Measurements from ENCODE around the gene PGAM5. TPM values are rescaled to one million over a fixed set of nuclear protein-coding genes. Genes with fewer than 3 reads are reported as not detected.

The PGAM5 gene
- total and polyA plus RNA-seq, 2 experiments from 2014 or later = 10.2 to 28.7 TPM

GRCh38 chr12:132740313-132740646 is 29.6 kb downstream of the PGAM5 start:
- Histone ChIP-seq H3K9me3 (ENCODE audit: low read depth) (no peaks in the 10 kb centered on the region), H4K20me1 (ENCODE audit: insufficient read depth) (peaks cover 15% of the 10 kb centered on the region), H3K4me3 (no peak overlapping the region), H3K27me3 (replicated peaks; ENCODE audit: insufficient read depth) (no peaks in the 10 kb centered on the region), H3F3A (ENCODE audit: insufficient read depth) (0 out of 2 replicates have a peak, but pooled peaks cover 16% of the 10 kb centered on the region), H3K4me1 (ENCODE audit: insufficient read depth) (no peaks in the 10 kb centered on the region), H3K9ac (no peak overlapping the region), H3K4me2 (ENCODE audit: unreplicated experiment) (no peak overlapping the region), H3K36me3 (ENCODE audit: low read depth) (peaks cover 75% of the 10 kb centered on the region), H2AFZ (no peak overlapping the region), H3K79me2 (ENCODE audit: insufficient read depth) (peaks cover 97% of the 10 kb centered on the region), H3K9me2 (ENCODE audit: insufficient read depth) (no peaks in the 10 kb centered on the region), H3K27ac (no peak overlapping the region)
- no peak for DNase-seq
- 90 to 93% methylated on average over 6 of the region's 6 CpGs for WGBS, 2 experiments (ENCODE audit: low coverage in 1 of 2, low lambda C conversion rate in 2 of 2, missing lambda C conversion rate in 2 of 2)
- TF ChIP-seq EZH2 (IDR thresholded peaks at IDR 0.05; ENCODE audit: insufficient read depth, poor library complexity, severe bottlenecking) = no peak
- no peak for TF ChIP-seq EZH2phosphoT487 (IDR thresholded peaks at IDR 0.05; ENCODE audit: insufficient read depth, low read depth)
- in situ Hi-C loops (cut with MboI) = no loop called here

- Histone ChIP-seq H3K4me3 (no peak overlapping the region), H3K27me3 (replicated peaks; ENCODE audit: insufficient read depth) (no peaks in the 10 kb centered on the region), H3F3A (ENCODE audit: insufficient read depth) (0 out of 2 replicates have a peak, but pooled peaks cover 12% of the 10 kb centered on the region), H3K27ac (no peak overlapping the region), H3K4me2 (ENCODE audit: unreplicated experiment) (no peak overlapping the region), H2AFZ (no peak overlapping the region), H3K36me3 (ENCODE audit: low read depth) (peaks cover 77% of the 10 kb centered on the region), H3K4me1 (ENCODE audit: insufficient read depth) (no peaks in the 10 kb centered on the region), H4K20me1 (ENCODE audit: insufficient read depth) (peaks cover 15% of the 10 kb centered on the region), H3K9ac (no peak overlapping the region), H3K9me2 (ENCODE audit: insufficient read depth) (no peaks in the 10 kb centered on the region), H3K79me2 (ENCODE audit: insufficient read depth) (peaks cover 97% of the 10 kb centered on the region), H3K9me3 (ENCODE audit: low read depth) (no peaks in the 10 kb centered on the region)
- TF ChIP-seq EZH2 (IDR thresholded peaks at IDR 0.05; ENCODE audit: insufficient read depth, poor library complexity, severe bottlenecking) (no peak), EZH2phosphoT487 (IDR thresholded peaks at IDR 0.05; ENCODE audit: insufficient read depth, low read depth) (no peak)
- in situ Hi-C loops (cut with MboI) = no loop called here
- 72 to 74% methylated on average over 11 of the region's 11 CpGs for whole genome bisulfite sequencing, 2 experiments (ENCODE audit: low coverage in 1 of 2, low lambda C conversion rate in 2 of 2, missing lambda C conversion rate in 2 of 2)
- no peak for DNase-seq
Observed at GRCh38 chr12:132740652-132741051, 30.0 kb downstream of the PGAM5 start.

- H3K9me2 ChIP-seq (ENCODE audit: insufficient read depth) = no peaks in the 10 kb centered on the region
- no peaks in the 10 kb centered on the region for H3K9me3 ChIP-seq (ENCODE audit: low read depth)
- no peak overlapping the region for H3K4me2 ChIP-seq (ENCODE audit: unreplicated experiment)
- DNase-seq = no peak
- no peak overlapping the region for H3K4me3 ChIP-seq
- no peak overlapping the region for H2AFZ ChIP-seq
- H3K27ac ChIP-seq = no peak overlapping the region
- 0 out of 2 replicates have a peak, but pooled peaks cover 12% of the 10 kb centered on the region for H3F3A ChIP-seq (ENCODE audit: insufficient read depth)
- H4K20me1 ChIP-seq (ENCODE audit: insufficient read depth) = peaks cover 15% of the 10 kb centered on the region
- in situ Hi-C loops (cut with MboI) = no loop called here
- peaks cover 78% of the 10 kb centered on the region for H3K36me3 ChIP-seq (ENCODE audit: low read depth)
- H3K27me3 ChIP-seq (replicated peaks; ENCODE audit: insufficient read depth) = no peaks in the 10 kb centered on the region
- TF ChIP-seq EZH2phosphoT487 (IDR thresholded peaks at IDR 0.05; ENCODE audit: insufficient read depth, low read depth) (no peak), EZH2 (IDR thresholded peaks at IDR 0.05; ENCODE audit: insufficient read depth, poor library complexity, severe bottlenecking) (no peak)
- 90% methylated on average over 8 of the region's 8 CpGs for WGBS, 2 experiments (ENCODE audit: low coverage in 1 of 2, low lambda C conversion rate in 2 of 2, missing lambda C conversion rate in 2 of 2)
- H3K79me2 ChIP-seq (ENCODE audit: insufficient read depth) = peaks cover 98% of the 10 kb centered on the region
- H3K9ac ChIP-seq = no peak overlapping the region
- no peaks in the 10 kb centered on the region for H3K4me1 ChIP-seq (ENCODE audit: insufficient read depth)
Observed at GRCh38 chr12:132741620-132742019, 31.0 kb downstream of the PGAM5 start.

- Histone ChIP-seq H2AFZ (no peak overlapping the region), H3K9me2 (ENCODE audit: insufficient read depth) (no peaks in the 10 kb centered on the region), H3K79me2 (ENCODE audit: insufficient read depth) (peaks cover 100% of the 10 kb centered on the region), H4K20me1 (ENCODE audit: insufficient read depth) (peaks cover 15% of the 10 kb centered on the region), H3K4me2 (ENCODE audit: unreplicated experiment) (no peak overlapping the region), H3K9me3 (ENCODE audit: low read depth) (no peaks in the 10 kb centered on the region), H3K4me3 (no peak overlapping the region), H3K4me1 (ENCODE audit: insufficient read depth) (no peaks in the 10 kb centered on the region), H3K27ac (no peak overlapping the region), H3F3A (ENCODE audit: insufficient read depth) (0 out of 2 replicates have a peak, but pooled peaks cover 12% of the 10 kb centered on the region), H3K9ac (no peak overlapping the region), H3K27me3 (replicated peaks; ENCODE audit: insufficient read depth) (no peaks in the 10 kb centered on the region), H3K36me3 (ENCODE audit: low read depth) (peaks cover 84% of the 10 kb centered on the region)
- in situ Hi-C loops (cut with MboI) = no loop called here
- TF ChIP-seq EZH2 (IDR thresholded peaks at IDR 0.05; ENCODE audit: insufficient read depth, poor library complexity, severe bottlenecking) (no peak), EZH2phosphoT487 (IDR thresholded peaks at IDR 0.05; ENCODE audit: insufficient read depth, low read depth) (no peak)
- 90% methylated on average over 13 of the region's 13 CpGs for WGBS, 2 experiments (ENCODE audit: low coverage in 1 of 2, low lambda C conversion rate in 2 of 2, missing lambda C conversion rate in 2 of 2)
- DNase-seq = no peak
Observed at GRCh38 chr12:132743831-132744230, 33.2 kb downstream of the PGAM5 start.

- H3K27me3 ChIP-seq (replicated peaks; ENCODE audit: insufficient read depth) = no peaks in the 10 kb centered on the region
- H3K27ac ChIP-seq = no peak overlapping the region
- H3K4me1 ChIP-seq (ENCODE audit: insufficient read depth) = no peaks in the 10 kb centered on the region
- no peak overlapping the region for H3K4me3 ChIP-seq
- WGBS, 2 experiments (ENCODE audit: low coverage in 1 of 2, low lambda C conversion rate in 2 of 2, missing lambda C conversion rate in 2 of 2) = 94 to 95% methylated on average over 3 of the region's 3 CpGs
- H3K9me2 ChIP-seq (ENCODE audit: insufficient read depth) = no peaks in the 10 kb centered on the region
- no peak for DNase-seq
- H3K79me2 ChIP-seq (ENCODE audit: insufficient read depth) = peaks cover 100% of the 10 kb centered on the region
- in situ Hi-C loops (cut with MboI) = no loop called here
- no peak overlapping the region for H3K4me2 ChIP-seq (ENCODE audit: unreplicated experiment)
- H3F3A ChIP-seq (ENCODE audit: insufficient read depth) = 0 out of 2 replicates have a peak, but pooled peaks cover 7% of the 10 kb centered on the region
- H2AFZ ChIP-seq = no peak overlapping the region
- H3K9me3 ChIP-seq (ENCODE audit: low read depth) = no peaks in the 10 kb centered on the region
- no peak for TF ChIP-seq EZH2phosphoT487 (IDR thresholded peaks at IDR 0.05; ENCODE audit: insufficient read depth, low read depth)
- TF ChIP-seq EZH2 (IDR thresholded peaks at IDR 0.05; ENCODE audit: insufficient read depth, poor library complexity, severe bottlenecking) = no peak
- H4K20me1 ChIP-seq (ENCODE audit: insufficient read depth) = peaks cover 15% of the 10 kb centered on the region
- no peak overlapping the region for H3K9ac ChIP-seq
- peaks cover 85% of the 10 kb centered on the region for H3K36me3 ChIP-seq (ENCODE audit: low read depth)
Observed at GRCh38 chr12:132746613-132747012, 36.0 kb downstream of the PGAM5 start.
